ENCODE measurements around the gene AQP10. TPM values are rescaled to one million over a fixed set of nuclear protein-coding genes. Genes with fewer than 3 reads are reported as not detected.

The AQP10 gene
- total and polyA plus RNA-seq, 10 of the 15 experiments (the other 5 are each of a cell fraction or from before 2014, with no cell fraction given): not detected

- no peak for TF ChIP-seq JUNB (IDR thresholded peaks at IDR 0.05)
- TF ChIP-seq NFYA (IDR thresholded peaks at IDR 0.05; ENCODE audit: borderline replicate concordance, low read depth, low read length): no peak
- no peak for TF ChIP-seq ZSCAN29 (IDR thresholded peaks at IDR 0.05)
- no peak for TF ChIP-seq BACH1 (IDR thresholded peaks at IDR 0.05; ENCODE audit: borderline replicate concordance)
- TF ChIP-seq TCF7 (IDR thresholded peaks at IDR 0.05; ENCODE audit: borderline replicate concordance): no peak
- TF ChIP-seq ZNF24 (IDR thresholded peaks at IDR 0.05): no peak
- no peak for TF ChIP-seq NR2F1 (conservative IDR thresholded peaks at IDR 0.05)
- TF ChIP-seq WRNIP1 (IDR thresholded peaks at IDR 0.05; ENCODE audit: borderline replicate concordance, low read depth, low read length): no peak
- TF ChIP-seq NR2C1 (IDR thresholded peaks at IDR 0.05): no peak
- TF ChIP-seq BCL3 (IDR thresholded peaks at IDR 0.05; ENCODE audit: borderline replicate concordance, insufficient read depth, low read depth, low read length, poor library complexity, severe bottlenecking): no peak
- no peak for TF ChIP-seq ZNF687 (IDR thresholded peaks at IDR 0.05)
- TF ChIP-seq BMI1 (IDR thresholded peaks at IDR 0.05; ENCODE audit: borderline replicate concordance): no peak
- no peak for TF ChIP-seq ZNF274 (IDR thresholded peaks at IDR 0.05; ENCODE audit: insufficient read depth, insufficient read length)
- TF ChIP-seq ZBTB33 (IDR thresholded peaks at IDR 0.05): no peak
- no peak for TF ChIP-seq EZH2 (IDR thresholded peaks at IDR 0.05; ENCODE audit: borderline replicate concordance, control insufficient read depth, low read depth, low read length)
- no peak for TF ChIP-seq ATF2 (IDR thresholded peaks at IDR 0.05; ENCODE audit: low read length)
- TF ChIP-seq RBBP5 (conservative IDR thresholded peaks at IDR 0.05): no peak
- TF ChIP-seq SREBF1 (IDR thresholded peaks at IDR 0.05; ENCODE audit: low read length): no peak
- no peak for TF ChIP-seq EP300 (IDR thresholded peaks at IDR 0.05; ENCODE audit: borderline replicate concordance in 1 of 2, control insufficient read depth in 1 of 2, low read depth in 2 of 2, low read length in 2 of 2)
- no peak for TF ChIP-seq CREM (IDR thresholded peaks at IDR 0.05; ENCODE audit: low read depth)
- peak; percentile 77 for TF ChIP-seq RAD21 (IDR thresholded peaks at IDR 0.05; ENCODE audit: insufficient read depth, low read depth, low read length)
- peak in 1 of 2 experiments; percentile 9; a peak in 1 of 4 replicates for TF ChIP-seq BHLHE40 (IDR thresholded peaks at IDR 0.05; ENCODE audit: borderline replicate concordance in 1 of 2, low read depth in 2 of 2, low read length in 1 of 2)
Measured at GRCh38 chr1:154335025-154335714, 14.3 kb downstream of the AQP10 start (continued).

Data from GM12878 (cell line).